SH-SY5Y (cell line): Measurements from ENCODE around the gene SLC9A6.

Experiments
- GATA2 ChIP-seq: IDR thresholded peaks from 2 replicates; pipeline ENCODE4 v1.6.1; 2011; ENCODE audit warnings: mild to moderate bottlenecking, low read depth, low read length
- GATA3 ChIP-seq: IDR thresholded peaks from 2 replicates; pipeline ENCODE4 v1.6.1; 2011; ENCODE audit warnings: low read depth, mild to moderate bottlenecking, low read length, moderate library complexity

DNA sequence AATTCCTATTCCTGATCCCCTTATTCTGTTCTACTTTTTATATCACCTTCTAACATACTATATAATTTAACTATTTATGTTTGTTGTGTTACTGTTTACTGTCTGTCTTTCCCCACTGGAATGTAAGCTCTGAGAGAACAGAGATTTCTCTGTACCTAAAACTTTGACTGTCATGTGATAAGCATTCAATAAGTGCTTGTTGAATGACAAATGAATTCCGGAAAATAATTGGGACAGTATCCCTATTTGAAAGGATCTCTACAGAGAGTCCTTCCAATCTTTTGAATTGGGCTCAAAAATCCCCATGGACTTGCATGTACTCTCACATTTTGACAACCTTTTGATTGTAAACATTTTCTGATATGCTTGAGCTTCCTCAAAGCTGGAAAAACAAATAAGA lies 9.8 kb upstream of the SLC9A6 start:
- TF ChIP-seq GATA2 (no peak), GATA3 (no peak)
